K562 (cell line): Measurements from ENCODE around the gene CMBL. TPM values are rescaled to one million over a fixed set of nuclear protein-coding genes. Genes with fewer than 3 reads are reported as not detected.

Experiments
- KDM1A ChIP-seq, 2 experiments: fragments of 450-650 bp; IDR thresholded peaks; 2 replicates each; pipeline ENCODE4 v1.6.1; 2016; ENCODE audit warnings: mild to moderate bottlenecking in 2 of 2
- XRCC3 ChIP-seq: fragments of 450-650 bp; IDR thresholded peaks from 2 replicates; pipeline ENCODE4 v1.6.1; 2017; ENCODE audit warnings: mild to moderate bottlenecking, moderate library complexity
- polyA plus RNA-seq, 8 experiments: library from polyadenylated mRNA; depleted of rRNA in 4 of 8; stranded (reverse) in 5 of 8; unstranded in 3 of 8; fragments of >200 nt; fragmentation: Nextera tagmentation in 2 of 8; fragmentation: Illumina TruSeq in 1 of 8; extraction: Ambion mirVana in 2 of 8; extraction: Trizol in 1 of 8; gene quantifications; 2 replicates each; pipeline versions ENCODE4 v1.2.1 to v1.2.3, GENCODE V29; 2011 to 2014; ENCODE audit warnings: inconsistent platforms in 1 of 8, missing spikeins in 1 of 8
- total RNA-seq, 7 experiments: library from RNA; depleted of rRNA in 6 of 7; stranded (reverse); fragments of >200 nt in 6 of 7; fragmentation: Illumina TruSeq in 2 of 7; extraction: Trizol in 2 of 7; gene quantifications; 2 replicates each; pipeline versions ENCODE4 v1.2.1 to v1.2.3, GENCODE V29; 2011 to 2021; ENCODE audit warnings: low replicate concordance in 1 of 7
- TF ChIP-seq, protein P1 (sequence below), 2 experiments: fragments of 150-350 bp in 1 of 2; IDR thresholded peaks; 2 replicates each; pipeline ENCODE4 v1.6.1; 2012 to 2016; ENCODE audit warnings: low read depth in 2 of 2, low read length in 2 of 2, mild to moderate bottlenecking in 1 of 2, moderate library complexity in 1 of 2
- TF ChIP-seq, protein P2 (sequence below), 2 experiments: fragments of 450-650 bp in 1 of 2; sonication (generic) in 1 of 2; formaldehyde crosslinking in 1 of 2; IDR thresholded peaks; 2 replicates each; pipeline versions ENCODE4 v1.7.1 to v1.9.0; 2016 to 2022; ENCODE audit warnings: inconsistent platforms in 1 of 2, mild to moderate bottlenecking in 1 of 2, missing genetic modification reagents in 1 of 2
- TF ChIP-seq, protein P3 (sequence below): fragments of 450-650 bp; IDR thresholded peaks from 2 replicates; pipeline ENCODE4 v1.6.1; 2016; ENCODE audit warnings: low read depth

CMBL gene
- total and polyA plus RNA-seq, 9 of the 15 experiments (the other 6 are each of a cell fraction or from before 2014, with no cell fraction given): 22.6 to 192 (median 71.1) TPM

DNA sequence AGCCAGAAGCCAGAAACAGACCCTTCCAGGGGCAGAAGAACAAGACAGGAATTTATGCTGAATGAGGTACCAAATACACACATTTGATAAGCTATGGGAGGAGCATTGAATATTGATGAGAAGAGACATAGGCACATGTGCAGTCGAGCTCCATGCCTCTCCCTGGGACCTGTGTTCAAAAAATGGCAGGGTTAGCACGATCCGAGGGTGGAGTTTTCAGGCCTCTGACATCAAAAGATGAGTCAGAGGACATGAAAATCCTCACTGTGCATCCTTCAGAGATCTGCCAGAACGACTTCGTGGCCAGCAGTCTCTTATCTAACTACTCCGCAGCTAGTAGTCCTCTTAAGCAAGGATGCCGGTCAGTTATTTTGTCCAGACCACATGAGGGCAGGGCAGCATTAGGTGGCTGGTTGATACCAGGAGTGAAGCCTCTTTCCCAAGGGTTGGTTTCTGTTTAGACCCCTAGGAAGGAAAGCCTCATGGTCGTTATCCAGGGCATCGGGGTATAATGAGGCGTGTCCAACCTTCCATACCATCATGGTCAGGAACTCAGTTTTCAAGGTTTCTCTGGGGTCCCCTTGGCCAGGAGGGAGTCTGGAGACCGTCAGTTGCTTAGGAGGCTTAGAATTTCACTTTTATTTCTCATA is 11.6 kb upstream of the CMBL start (continued):
- TF ChIP-seq, protein P1, sequence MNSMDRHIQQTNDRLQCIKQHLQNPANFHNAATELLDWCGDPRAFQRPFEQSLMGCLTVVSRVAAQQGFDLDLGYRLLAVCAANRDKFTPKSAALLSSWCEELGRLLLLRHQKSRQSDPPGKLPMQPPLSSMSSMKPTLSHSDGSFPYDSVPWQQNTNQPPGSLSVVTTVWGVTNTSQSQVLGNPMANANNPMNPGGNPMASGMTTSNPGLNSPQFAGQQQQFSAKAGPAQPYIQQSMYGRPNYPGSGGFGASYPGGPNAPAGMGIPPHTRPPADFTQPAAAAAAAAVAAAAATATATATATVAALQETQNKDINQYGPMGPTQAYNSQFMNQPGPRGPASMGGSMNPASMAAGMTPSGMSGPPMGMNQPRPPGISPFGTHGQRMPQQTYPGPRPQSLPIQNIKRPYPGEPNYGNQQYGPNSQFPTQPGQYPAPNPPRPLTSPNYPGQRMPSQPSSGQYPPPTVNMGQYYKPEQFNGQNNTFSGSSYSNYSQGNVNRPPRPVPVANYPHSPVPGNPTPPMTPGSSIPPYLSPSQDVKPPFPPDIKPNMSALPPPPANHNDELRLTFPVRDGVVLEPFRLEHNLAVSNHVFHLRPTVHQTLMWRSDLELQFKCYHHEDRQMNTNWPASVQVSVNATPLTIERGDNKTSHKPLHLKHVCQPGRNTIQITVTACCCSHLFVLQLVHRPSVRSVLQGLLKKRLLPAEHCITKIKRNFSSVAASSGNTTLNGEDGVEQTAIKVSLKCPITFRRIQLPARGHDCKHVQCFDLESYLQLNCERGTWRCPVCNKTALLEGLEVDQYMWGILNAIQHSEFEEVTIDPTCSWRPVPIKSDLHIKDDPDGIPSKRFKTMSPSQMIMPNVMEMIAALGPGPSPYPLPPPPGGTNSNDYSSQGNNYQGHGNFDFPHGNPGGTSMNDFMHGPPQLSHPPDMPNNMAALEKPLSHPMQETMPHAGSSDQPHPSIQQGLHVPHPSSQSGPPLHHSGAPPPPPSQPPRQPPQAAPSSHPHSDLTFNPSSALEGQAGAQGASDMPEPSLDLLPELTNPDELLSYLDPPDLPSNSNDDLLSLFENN (IDR thresholded peaks at IDR 0.05; ENCODE audit: low read depth in 2 of 2, low read length in 2 of 2): peak in 1 of 2 experiments; percentile 57; a peak in 2 of 4 replicates
- TF ChIP-seq KDM1A (IDR thresholded peaks at IDR 0.05): peak; percentile 81 to 88
- no peak for TF ChIP-seq XRCC3
- TF ChIP-seq, protein P2, sequence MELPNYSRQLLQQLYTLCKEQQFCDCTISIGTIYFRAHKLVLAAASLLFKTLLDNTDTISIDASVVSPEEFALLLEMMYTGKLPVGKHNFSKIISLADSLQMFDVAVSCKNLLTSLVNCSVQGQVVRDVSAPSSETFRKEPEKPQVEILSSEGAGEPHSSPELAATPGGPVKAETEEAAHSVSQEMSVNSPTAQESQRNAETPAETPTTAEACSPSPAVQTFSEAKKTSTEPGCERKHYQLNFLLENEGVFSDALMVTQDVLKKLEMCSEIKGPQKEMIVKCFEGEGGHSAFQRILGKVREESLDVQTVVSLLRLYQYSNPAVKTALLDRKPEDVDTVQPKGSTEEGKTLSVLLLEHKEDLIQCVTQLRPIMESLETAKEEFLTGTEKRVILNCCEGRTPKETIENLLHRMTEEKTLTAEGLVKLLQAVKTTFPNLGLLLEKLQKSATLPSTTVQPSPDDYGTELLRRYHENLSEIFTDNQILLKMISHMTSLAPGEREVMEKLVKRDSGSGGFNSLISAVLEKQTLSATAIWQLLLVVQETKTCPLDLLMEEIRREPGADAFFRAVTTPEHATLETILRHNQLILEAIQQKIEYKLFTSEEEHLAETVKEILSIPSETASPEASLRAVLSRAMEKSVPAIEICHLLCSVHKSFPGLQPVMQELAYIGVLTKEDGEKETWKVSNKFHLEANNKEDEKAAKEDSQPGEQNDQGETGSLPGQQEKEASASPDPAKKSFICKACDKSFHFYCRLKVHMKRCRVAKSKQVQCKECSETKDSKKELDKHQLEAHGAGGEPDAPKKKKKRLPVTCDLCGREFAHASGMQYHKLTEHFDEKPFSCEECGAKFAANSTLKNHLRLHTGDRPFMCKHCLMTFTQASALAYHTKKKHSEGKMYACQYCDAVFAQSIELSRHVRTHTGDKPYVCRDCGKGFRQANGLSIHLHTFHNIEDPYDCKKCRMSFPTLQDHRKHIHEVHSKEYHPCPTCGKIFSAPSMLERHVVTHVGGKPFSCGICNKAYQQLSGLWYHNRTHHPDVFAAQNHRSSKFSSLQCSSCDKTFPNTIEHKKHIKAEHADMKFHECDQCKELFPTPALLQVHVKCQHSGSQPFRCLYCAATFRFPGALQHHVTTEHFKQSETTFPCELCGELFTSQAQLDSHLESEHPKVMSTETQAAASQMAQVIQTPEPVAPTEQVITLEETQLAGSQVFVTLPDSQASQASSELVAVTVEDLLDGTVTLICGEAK (IDR thresholded peaks at IDR 0.05): no peak
- TF ChIP-seq, protein P2 (CRISPR knock-in tag; IDR thresholded peaks at IDR 0.05): no peak
- TF ChIP-seq, protein P3, sequence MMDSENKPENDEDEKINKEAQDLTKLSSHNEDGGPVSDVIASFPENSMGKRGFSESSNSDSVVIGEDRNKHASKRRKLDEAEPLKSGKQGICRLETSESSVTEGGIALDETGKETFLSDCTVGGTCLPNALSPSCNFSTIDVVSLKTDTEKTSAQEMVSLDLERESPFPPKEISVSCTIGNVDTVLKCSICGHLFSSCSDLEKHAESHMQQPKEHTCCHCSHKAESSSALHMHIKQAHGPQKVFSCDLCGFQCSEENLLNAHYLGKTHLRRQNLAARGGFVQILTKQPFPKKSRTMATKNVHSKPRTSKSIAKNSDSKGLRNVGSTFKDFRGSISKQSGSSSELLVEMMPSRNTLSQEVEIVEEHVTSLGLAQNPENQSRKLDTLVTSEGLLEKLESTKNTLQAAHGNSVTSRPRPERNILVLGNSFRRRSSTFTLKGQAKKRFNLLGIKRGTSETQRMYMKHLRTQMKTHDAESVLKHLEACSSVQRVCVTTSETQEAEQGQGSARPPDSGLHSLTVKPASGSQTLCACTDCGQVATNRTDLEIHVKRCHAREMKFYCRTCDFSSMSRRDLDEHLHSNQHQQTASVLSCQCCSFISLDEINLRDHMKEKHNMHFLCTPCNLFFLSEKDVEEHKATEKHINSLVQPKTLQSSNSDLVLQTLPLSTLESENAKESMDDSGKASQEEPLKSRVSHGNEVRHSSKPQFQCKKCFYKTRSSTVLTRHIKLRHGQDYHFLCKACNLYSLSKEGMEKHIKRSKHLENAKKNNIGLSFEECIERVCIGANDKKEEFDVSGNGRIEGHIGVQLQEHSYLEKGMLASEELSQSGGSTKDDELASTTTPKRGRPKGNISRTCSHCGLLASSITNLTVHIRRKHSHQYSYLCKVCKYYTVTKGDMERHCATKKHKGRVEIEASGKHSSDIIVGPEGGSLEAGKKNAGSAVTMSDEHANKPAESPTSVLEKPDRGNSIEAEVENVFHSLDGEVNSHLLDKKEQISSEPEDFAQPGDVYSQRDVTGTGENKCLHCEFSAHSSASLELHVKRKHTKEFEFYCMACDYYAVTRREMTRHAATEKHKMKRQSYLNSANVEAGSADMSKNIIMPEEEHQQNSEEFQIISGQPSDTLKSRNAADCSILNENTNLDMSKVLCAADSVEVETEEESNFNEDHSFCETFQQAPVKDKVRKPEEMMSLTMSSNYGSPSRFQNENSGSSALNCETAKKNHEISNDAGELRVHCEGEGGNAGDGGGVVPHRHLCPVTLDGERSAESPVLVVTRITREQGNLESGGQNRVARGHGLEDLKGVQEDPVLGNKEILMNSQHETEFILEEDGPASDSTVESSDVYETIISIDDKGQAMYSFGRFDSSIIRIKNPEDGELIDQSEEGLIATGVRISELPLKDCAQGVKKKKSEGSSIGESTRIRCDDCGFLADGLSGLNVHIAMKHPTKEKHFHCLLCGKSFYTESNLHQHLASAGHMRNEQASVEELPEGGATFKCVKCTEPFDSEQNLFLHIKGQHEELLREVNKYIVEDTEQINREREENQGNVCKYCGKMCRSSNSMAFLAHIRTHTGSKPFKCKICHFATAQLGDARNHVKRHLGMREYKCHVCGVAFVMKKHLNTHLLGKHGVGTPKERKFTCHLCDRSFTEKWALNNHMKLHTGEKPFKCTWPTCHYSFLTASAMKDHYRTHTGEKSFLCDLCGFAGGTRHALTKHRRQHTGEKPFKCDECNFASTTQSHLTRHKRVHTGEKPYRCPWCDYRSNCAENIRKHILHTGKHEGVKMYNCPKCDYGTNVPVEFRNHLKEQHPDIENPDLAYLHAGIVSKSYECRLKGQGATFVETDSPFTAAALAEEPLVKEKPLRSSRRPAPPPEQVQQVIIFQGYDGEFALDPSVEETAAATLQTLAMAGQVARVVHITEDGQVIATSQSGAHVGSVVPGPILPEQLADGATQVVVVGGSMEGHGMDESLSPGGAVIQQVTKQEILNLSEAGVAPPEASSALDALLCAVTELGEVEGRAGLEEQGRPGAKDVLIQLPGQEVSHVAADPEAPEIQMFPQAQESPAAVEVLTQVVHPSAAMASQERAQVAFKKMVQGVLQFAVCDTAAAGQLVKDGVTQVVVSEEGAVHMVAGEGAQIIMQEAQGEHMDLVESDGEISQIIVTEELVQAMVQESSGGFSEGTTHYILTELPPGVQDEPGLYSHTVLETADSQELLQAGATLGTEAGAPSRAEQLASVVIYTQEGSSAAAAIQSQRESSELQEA: no peak
